Right lobe of liver (tissue), 4 donors: Measurements from ENCODE around the gene TNFSF13.

Experiments used
- CTCF ChIP-seq, 4 donors: fragments of 200-600 bp in 3 of 4; fragments of 450-650 bp in 1 of 4; IDR thresholded peaks; one replicate each; pipeline versions ENCODE4 v1.5.1 to v1.8.0; 2016 to 2022; ENCODE audit warnings: antibody characterized with exemption in 4 of 4, mild to moderate bottlenecking in 2 of 4
- POLR2A ChIP-seq: fragments of 450-650 bp; IDR thresholded peaks from one replicate; pipeline ENCODE4 v1.6.1; 2017; ENCODE audit warnings: antibody characterized with exemption, mild to moderate bottlenecking
- donor health status: DM: no; HTN: no; CAD: no.
- donor health status: DM: no; HTN: no; CAD: no.
- donor health status: DM: no; HTN: yes; CAD: no.

DNA sequence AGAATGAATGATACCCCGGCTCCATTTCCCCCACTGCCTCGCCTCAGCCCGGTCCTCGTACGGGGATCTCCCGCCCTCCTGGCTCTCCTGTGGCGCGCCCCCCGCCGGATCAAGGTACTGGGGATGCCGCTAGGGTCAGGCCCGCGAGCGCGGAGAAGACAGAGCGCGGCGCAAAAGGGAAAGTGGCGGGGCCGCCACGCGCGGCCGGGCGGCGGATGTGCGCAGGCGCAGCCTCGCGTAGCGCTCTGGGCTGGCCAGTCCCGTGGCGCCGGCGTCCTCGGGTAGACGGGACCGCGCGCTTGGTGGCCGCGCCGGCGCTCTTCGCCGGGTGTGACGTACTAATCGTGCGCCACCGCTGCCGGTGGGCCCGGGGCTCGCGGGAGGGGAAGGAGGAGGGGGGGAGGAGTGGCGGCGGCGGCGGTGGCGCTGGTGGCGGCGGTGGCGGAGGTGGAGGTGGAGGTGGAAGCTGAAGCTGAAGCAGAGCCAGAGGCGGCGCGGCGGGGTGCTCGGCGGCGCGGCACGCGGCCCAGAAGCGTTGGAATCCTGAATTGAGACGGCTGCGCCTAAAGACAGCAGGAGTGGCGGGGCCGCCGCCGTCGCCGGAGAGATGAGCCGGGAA, 3.1 kb downstream of the TNFSF13 start, which contains the start of gene SENP3:
- TF ChIP-seq CTCF (IDR thresholded peaks at IDR 0.05) (no peak), POLR2A (peak; percentile 51)
